ENCODE data around the gene ADCY6.

DNA sequence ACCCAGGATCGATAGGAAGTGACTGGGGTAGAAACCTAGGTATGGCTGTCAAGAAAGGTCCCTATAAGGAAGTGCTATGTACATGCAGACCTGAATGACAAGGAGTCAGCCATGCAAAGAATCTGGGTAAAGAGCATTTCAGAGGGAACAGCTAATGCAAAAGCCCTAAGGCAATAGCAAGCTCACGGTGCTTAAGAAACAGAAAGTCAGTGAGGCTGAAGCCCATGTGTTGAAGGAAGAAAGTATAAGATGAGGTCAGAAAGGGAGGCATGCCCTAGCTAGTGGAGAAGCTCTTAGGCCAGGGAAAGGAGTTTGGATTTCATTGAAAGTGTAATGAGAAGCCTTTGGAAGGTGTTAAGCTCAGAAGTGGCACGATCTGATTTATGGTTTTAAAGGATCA lies 6.0 kb upstream of the ADCY6 start:
- TF ChIP-seq, protein P1, sequence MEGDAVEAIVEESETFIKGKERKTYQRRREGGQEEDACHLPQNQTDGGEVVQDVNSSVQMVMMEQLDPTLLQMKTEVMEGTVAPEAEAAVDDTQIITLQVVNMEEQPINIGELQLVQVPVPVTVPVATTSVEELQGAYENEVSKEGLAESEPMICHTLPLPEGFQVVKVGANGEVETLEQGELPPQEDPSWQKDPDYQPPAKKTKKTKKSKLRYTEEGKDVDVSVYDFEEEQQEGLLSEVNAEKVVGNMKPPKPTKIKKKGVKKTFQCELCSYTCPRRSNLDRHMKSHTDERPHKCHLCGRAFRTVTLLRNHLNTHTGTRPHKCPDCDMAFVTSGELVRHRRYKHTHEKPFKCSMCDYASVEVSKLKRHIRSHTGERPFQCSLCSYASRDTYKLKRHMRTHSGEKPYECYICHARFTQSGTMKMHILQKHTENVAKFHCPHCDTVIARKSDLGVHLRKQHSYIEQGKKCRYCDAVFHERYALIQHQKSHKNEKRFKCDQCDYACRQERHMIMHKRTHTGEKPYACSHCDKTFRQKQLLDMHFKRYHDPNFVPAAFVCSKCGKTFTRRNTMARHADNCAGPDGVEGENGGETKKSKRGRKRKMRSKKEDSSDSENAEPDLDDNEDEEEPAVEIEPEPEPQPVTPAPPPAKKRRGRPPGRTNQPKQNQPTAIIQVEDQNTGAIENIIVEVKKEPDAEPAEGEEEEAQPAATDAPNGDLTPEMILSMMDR (IDR thresholded peaks at IDR 0.05): no peak
- no peak for TF ChIP-seq POLR2AphosphoS5 (IDR thresholded peaks at IDR 0.05; ENCODE audit: low read depth, low read length)
- TF ChIP-seq, protein P2, sequence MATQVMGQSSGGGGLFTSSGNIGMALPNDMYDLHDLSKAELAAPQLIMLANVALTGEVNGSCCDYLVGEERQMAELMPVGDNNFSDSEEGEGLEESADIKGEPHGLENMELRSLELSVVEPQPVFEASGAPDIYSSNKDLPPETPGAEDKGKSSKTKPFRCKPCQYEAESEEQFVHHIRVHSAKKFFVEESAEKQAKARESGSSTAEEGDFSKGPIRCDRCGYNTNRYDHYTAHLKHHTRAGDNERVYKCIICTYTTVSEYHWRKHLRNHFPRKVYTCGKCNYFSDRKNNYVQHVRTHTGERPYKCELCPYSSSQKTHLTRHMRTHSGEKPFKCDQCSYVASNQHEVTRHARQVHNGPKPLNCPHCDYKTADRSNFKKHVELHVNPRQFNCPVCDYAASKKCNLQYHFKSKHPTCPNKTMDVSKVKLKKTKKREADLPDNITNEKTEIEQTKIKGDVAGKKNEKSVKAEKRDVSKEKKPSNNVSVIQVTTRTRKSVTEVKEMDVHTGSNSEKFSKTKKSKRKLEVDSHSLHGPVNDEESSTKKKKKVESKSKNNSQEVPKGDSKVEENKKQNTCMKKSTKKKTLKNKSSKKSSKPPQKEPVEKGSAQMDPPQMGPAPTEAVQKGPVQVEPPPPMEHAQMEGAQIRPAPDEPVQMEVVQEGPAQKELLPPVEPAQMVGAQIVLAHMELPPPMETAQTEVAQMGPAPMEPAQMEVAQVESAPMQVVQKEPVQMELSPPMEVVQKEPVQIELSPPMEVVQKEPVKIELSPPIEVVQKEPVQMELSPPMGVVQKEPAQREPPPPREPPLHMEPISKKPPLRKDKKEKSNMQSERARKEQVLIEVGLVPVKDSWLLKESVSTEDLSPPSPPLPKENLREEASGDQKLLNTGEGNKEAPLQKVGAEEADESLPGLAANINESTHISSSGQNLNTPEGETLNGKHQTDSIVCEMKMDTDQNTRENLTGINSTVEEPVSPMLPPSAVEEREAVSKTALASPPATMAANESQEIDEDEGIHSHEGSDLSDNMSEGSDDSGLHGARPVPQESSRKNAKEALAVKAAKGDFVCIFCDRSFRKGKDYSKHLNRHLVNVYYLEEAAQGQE (IDR thresholded peaks at IDR 0.05; ENCODE audit: insufficient read depth in 1 of 2, low read depth in 2 of 2, low read length in 1 of 2): no peak
